ENCODE results near the gene C10orf67. TPM values are rescaled to one million over a fixed set of nuclear protein-coding genes. Genes with fewer than 3 reads are reported as not detected.

C10orf67 gene
- total and polyA plus RNA-seq, 2 of the 8 experiments (the other 6 are each of a cell fraction or from before 2014, with no cell fraction given): 0.05 to 0.11 TPM

DNA sequence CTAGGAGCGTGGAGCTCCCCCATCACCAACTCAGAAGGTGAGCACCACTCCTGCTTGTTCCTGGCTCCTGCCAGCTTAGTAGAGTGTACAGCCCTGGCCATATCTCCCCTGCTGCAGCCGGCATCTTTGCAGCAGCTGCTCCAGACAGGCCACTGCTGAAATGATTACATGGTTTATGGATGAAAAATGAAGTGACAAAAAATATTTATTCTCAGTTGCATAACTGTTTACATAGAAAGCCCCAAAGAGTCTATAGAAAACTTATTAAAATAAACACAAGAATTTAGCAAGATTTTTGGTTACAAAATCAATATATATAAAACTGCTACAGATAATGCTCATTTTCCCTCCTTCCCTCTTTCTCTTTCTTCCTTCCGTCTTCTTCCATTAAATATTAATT, 27.2 kb downstream of the C10orf67 start (continued):
- no peak for TF ChIP-seq NRF1 (IDR thresholded peaks at IDR 0.05; ENCODE audit: low read depth, low read length)

Data from H1 (cell line).